MCF 10A (cell line): Measurements from ENCODE around the gene MUCL3. TPM values are rescaled to one million over a fixed set of nuclear protein-coding genes. Genes with fewer than 3 reads are reported as not detected.

ENCODE experiments used
- BruUV-seq: library from RNA; stranded (reverse); fragments of 400-500 nt; replicated peaks from 2 replicates; lab custom pipeline; 2021; lab: Mats Ljungman, UMichigan
- CTCF ChIA-PET: fragments of 300-600 bp; sonication (Branson Sonifier 250); formaldehyde crosslinking; extraction: SDS; loops from one replicate; lab custom pipeline; 2021; ENCODE audit warnings: antibody characterized with exemption, inconsistent platforms; lab: Yijun Ruan, JAX
- POLR2A ChIA-PET: fragments of 300-600, 350-650 bp; sonication (Branson Sonifier 250); formaldehyde crosslinking; extraction: SDS; loops from one replicate; lab custom pipeline; 2020; ENCODE audit warnings: antibody characterized with exemption, inconsistent platforms; lab: Yijun Ruan, JAX
- DNase-seq: peaks from one replicate; pipeline ENCODE4 v3.0.0-alpha.2; 2018; ENCODE audit not compliant: unreplicated experiment
- H3K27ac Mint-ChIP-seq: one replicate; pipeline ENCODE4 v1.8.0; 2022; ENCODE audit warnings: mild to moderate bottlenecking, low read depth, mixed read lengths; ENCODE audit not compliant: unreplicated experiment
- H3K27me3 Mint-ChIP-seq: one replicate; pipeline ENCODE4 v1.8.0; 2022; ENCODE audit warnings: mixed read lengths; ENCODE audit not compliant: insufficient read depth, unreplicated experiment
- H3K36me3 Mint-ChIP-seq: one replicate; pipeline ENCODE4 v1.8.0; 2022; ENCODE audit warnings: mild to moderate bottlenecking, moderate library complexity, mixed read lengths; ENCODE audit not compliant: insufficient read depth, unreplicated experiment
- H3K4me1 Mint-ChIP-seq: one replicate; pipeline ENCODE4 v1.8.0; 2022; ENCODE audit warnings: mixed read lengths; ENCODE audit not compliant: insufficient read depth, unreplicated experiment
- H3K4me3 Mint-ChIP-seq: one replicate; pipeline ENCODE4 v1.8.0; 2022; ENCODE audit warnings: mild to moderate bottlenecking, moderate library complexity, mixed read lengths; ENCODE audit not compliant: unreplicated experiment
- H3K9me3 Mint-ChIP-seq: one replicate; pipeline ENCODE4 v1.8.0; 2022; ENCODE audit warnings: mixed read lengths; ENCODE audit not compliant: unreplicated experiment
- intact Hi-C: fragments of 100-400 bp; cut with micrococcal nuclease; formaldehyde crosslinking; loops from 2 replicates; pipeline ENCODE4 v1.14.1; 2022
- total RNA-seq: library from RNA; stranded (reverse); gene quantifications from 2 replicates; pipeline ENCODE4 v1.2.3, GENCODE V29; 2022
- TF ChIP-seq, protein P1 (sequence below): fragments of 200-600 bp; IDR thresholded peaks from one replicate; pipeline ENCODE4 v1.8.0; 2022; ENCODE audit warnings: antibody characterized with exemption, mild to moderate bottlenecking; ENCODE audit not compliant: unreplicated experiment

MUCL3 gene
- total RNA-seq, 1 experiment from 2014 or later: not detected

DNA sequence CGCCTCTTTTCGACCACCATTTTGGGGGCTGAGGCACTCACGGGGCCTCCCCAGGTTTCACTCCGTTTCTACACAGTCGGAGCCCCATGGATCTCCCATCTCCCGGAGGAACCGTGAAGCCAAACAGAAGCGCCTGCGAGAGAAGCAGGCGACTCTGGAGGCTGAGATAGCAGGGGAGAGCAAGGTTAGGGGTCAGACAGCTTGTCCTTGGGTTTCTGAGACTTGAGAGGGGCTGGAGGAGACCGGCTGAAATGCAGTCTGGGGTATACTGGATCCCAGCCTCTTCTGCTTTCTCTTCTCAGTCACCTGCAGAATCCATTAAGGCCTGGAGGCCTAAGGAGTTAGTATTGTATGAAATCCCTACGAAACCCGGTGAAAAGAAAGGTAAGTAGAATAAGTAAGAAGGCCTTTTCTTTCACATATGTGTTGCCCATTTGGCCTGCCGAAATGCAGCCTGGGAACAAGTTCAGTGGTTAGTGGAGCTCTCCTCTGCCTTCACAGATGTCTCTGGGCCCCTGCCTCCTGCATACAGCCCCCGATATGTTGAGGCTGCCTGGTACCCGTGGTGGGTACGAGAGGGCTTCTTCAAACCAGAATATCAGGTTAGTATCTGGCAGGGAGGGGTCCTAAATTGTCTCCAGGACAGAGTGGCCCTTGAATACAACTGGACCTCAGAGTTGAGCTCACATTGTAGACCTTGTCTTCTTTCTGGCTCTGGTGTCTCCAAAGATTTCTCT is 25.8 kb upstream of the MUCL3 start:
- no peaks in the 10 kb centered on the region for H3K27me3 Mint-ChIP-seq
- POLR2A ChIA-PET: interaction anchor here (0.8 to 5.4 kb wide), 34 partner anchors 11 to 224 kb away, joined by 3 to 100 read pairs (median 5); partner anchors contain the start of genes DDR1, FLOT1, MUC21 and NRM
- TF ChIP-seq, protein P1, sequence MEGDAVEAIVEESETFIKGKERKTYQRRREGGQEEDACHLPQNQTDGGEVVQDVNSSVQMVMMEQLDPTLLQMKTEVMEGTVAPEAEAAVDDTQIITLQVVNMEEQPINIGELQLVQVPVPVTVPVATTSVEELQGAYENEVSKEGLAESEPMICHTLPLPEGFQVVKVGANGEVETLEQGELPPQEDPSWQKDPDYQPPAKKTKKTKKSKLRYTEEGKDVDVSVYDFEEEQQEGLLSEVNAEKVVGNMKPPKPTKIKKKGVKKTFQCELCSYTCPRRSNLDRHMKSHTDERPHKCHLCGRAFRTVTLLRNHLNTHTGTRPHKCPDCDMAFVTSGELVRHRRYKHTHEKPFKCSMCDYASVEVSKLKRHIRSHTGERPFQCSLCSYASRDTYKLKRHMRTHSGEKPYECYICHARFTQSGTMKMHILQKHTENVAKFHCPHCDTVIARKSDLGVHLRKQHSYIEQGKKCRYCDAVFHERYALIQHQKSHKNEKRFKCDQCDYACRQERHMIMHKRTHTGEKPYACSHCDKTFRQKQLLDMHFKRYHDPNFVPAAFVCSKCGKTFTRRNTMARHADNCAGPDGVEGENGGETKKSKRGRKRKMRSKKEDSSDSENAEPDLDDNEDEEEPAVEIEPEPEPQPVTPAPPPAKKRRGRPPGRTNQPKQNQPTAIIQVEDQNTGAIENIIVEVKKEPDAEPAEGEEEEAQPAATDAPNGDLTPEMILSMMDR: no peak

DNA sequence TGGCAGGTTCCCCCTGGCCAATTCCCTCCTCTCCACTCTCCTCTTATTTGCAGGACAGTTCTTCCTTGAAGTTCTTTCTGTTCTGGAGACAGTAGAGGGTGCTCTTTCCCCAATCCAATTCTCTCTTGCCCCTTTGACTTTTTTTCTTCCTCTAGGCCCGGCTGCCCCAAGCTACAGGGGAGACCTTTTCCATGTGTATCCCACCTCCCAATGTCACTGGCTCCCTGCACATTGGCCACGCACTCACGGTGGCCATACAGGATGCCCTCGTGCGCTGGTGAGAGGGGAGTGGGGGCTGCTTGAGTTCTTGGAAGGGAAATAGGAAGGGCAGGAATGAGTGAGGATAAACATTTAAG is 25.2 kb upstream of the MUCL3 start:
- POLR2A ChIA-PET: interaction anchor here (0.7 to 5.4 kb wide), 32 partner anchors 10 to 200 kb away, joined by 3 to 100 read pairs (median 5); partner anchors contain the start of genes DDR1, MUC21 and PSORS1C1

More for the DNA sequence above, 25.8 kb upstream of the MUCL3 start:
- peaks cover 18% of the 10 kb centered on the region for H3K4me1 Mint-ChIP-seq
- peak overlapping the region; percentile 92 for H3K27ac Mint-ChIP-seq
- peaks cover 46% of the 10 kb centered on the region for H3K36me3 Mint-ChIP-seq
- DNase-seq: no peak
- no TSS peak for BruUV-seq
- intact Hi-C loops: loop anchor here (1.0 kb wide), 4 partner anchors 27 to 155 kb away; no protein-coding TSS in a partner anchor
- CTCF ChIA-PET: interaction anchor here (0.5 to 21.4 kb wide), 49 partner anchors 8 to 1051 kb away, joined by 3 to 749 read pairs (median 6); partner anchors contain the start of genes DDR1, MUCL3, PSORS1C1 and SFTA2
- no peaks in the 10 kb centered on the region for H3K9me3 Mint-ChIP-seq
- peak overlapping the region; percentile 77 for H3K4me3 Mint-ChIP-seq

DNA sequence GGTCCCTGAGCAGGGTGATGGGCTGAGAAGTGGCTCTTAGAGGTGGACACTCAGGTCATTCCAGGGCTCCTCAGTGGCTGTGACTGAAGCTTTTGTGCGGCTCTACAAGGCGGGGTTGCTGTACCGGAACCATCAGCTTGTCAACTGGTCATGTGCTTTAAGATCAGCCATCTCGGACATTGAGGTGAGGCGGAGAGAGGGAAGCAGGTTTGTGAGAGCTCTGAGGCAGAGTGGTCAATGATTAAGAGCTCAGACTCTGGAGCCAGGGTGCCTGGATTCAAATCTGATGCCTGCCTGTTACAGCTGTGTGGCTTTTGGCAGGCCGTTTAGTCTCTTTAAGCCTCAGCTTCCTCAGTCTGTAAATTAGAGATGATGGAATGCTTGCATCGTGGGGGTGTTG is 23.7 kb upstream of the MUCL3 start:
- Mint-ChIP-seq H3K4me3 (no peak overlapping the region), H3K4me1 (peaks cover 21% of the 10 kb centered on the region), H3K27ac (peak overlapping the region; percentile 67), H3K9me3 (no peaks in the 10 kb centered on the region), H3K36me3 (peaks cover 47% of the 10 kb centered on the region), H3K27me3 (no peaks in the 10 kb centered on the region)
- CTCF ChIA-PET: interaction anchor here (0.6 to 21.4 kb wide), 9 partner anchors 11 to 198 kb away, joined by 3 to 749 read pairs (median 21); partner anchors contain the start of genes MUCL3, PSORS1C1 and SFTA2
- intact Hi-C loops: no loop called here
- TF ChIP-seq, protein P1: no peak
- POLR2A ChIA-PET: interaction anchor here (0.8 to 5.4 kb wide), 7 partner anchors 9 to 162 kb away, joined by 3 to 100 read pairs (median 7); partner anchors contain the start of genes DDR1 and GTF2H4
- no TSS peak for BruUV-seq
- DNase-seq: no peak

More for the DNA sequence above, 25.2 kb upstream of the MUCL3 start:
- intact Hi-C loops: loop anchor here (1.0 kb wide), 3 partner anchors 27 to 155 kb away; no protein-coding TSS in a partner anchor
- Mint-ChIP-seq H3K9me3 (no peaks in the 10 kb centered on the region), H3K4me1 (peaks cover 18% of the 10 kb centered on the region), H3K27ac (peak overlapping the region; percentile 92), H3K36me3 (peaks cover 52% of the 10 kb centered on the region), H3K4me3 (peak overlapping the region; percentile 77), H3K27me3 (no peaks in the 10 kb centered on the region)
- TF ChIP-seq, protein P1: peak; percentile 83
- CTCF ChIA-PET: interaction anchor here (0.5 to 21.4 kb wide), 53 partner anchors 9 to 1050 kb away, joined by 3 to 749 read pairs (median 6); partner anchors contain the start of genes DDR1, MUC21, MUC22 and MUCL3
- DNase-seq: peak; percentile 75
- no TSS peak for BruUV-seq

DNA sequence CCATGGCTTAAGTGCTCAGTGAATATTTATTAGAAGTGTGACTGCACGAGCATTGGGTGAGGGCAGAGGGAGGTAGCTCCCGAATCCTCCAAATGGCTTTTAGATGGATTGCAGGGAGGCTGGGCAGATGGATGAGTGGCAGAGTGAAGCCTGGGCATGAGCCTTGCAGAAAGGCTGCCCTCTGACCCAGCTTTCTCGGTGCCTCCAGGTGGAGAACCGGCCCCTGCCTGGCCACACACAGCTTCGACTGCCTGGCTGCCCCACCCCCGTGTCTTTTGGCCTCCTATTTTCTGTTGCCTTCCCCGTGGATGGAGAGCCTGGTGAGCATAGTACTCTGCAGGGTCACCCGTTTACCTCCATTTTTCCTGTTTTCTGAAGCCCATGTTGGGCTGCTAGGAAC is 23.3 kb upstream of the MUCL3 start:
- BruUV-seq: no TSS peak
- H3K36me3 Mint-ChIP-seq: peaks cover 47% of the 10 kb centered on the region
- no peak for DNase-seq
- no peaks in the 10 kb centered on the region for H3K27me3 Mint-ChIP-seq
- POLR2A ChIA-PET: interaction anchor here (0.6 to 5.4 kb wide), 7 partner anchors 9 to 162 kb away, joined by 3 to 100 read pairs (median 7); partner anchors contain the start of genes DDR1 and GTF2H4
- intact Hi-C loops: no loop called here
- peak overlapping the region; percentile 67 for H3K27ac Mint-ChIP-seq
- H3K9me3 Mint-ChIP-seq: no peaks in the 10 kb centered on the region
- no peak overlapping the region for H3K4me3 Mint-ChIP-seq
- CTCF ChIA-PET: interaction anchor here (1.0 to 21.4 kb wide), 4 partner anchors 10 to 160 kb away, joined by 3 to 749 read pairs (median 39); partner anchors contain the start of gene SFTA2
- TF ChIP-seq, protein P1: no peak
- H3K4me1 Mint-ChIP-seq: peaks cover 25% of the 10 kb centered on the region
